Body of pancreas (tissue), 4 donors: ENCODE results near the gene TPO.

Source experiments
- CTCF ChIP-seq, 7 experiments: fragments of 450-650 bp in 4 of 7; fragments of 200-600 bp in 3 of 7; sonication (generic) in 3 of 7; IDR thresholded peaks; one replicate each; pipeline ENCODE4 v1.5.1; 2016 to 2019; ENCODE audit warnings: antibody characterized with exemption in 7 of 7
- POLR2A ChIP-seq, 3 donors: fragments of 450-650 bp; IDR thresholded peaks; one replicate each; pipeline ENCODE4 v1.6.1; 2016; ENCODE audit warnings: antibody characterized with exemption in 3 of 3, mild to moderate bottlenecking in 2 of 3

- TF ChIP-seq CTCF (IDR thresholded peaks at IDR 0.05) (no peak), POLR2A (IDR thresholded peaks at IDR 0.05) (no peak)
These were observed 47.7 kb downstream of the TPO start for GRCh38 chr2:1460851-1461418.
